Middle frontal gyrus (tissue), 1 donor: ENCODE data around the gene NUAK1.

ENCODE experiments used
- DNase-seq: peaks from one replicate; pipeline ENCODE4 v3.0.0-alpha.2; 2015; ENCODE audit warnings: low spot score; ENCODE audit errors: extremely low spot score

NUAK1 gene

GRCh38 chr12:106084014-106084671 is 54.6 kb downstream of the NUAK1 start:
- DNase-seq: no peak

GRCh38 chr12:106082216-106083175 is 56.3 kb downstream of the NUAK1 start:
- no peak for DNase-seq

DNA sequence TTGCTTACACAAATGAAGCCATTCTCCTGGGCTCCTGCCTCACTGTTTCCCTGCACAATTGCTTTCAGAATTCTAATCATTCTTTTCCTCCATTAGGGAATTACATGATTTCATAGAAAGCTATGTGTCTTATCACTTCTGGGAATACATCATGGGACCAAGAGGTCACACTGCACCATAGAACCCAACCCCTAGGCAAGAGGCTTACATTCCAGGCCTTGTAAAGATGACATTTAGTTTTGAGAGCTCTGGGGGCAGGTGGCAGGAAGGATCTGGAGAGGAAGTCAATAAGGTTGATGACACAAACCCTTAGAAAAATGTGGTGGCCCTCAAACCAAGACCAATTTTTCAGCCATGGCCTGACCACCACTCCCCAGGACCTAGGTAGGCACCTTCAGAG is 57.1 kb downstream of the NUAK1 start:
- DNase-seq: no peak

- DNase-seq: no peak
Measured at GRCh38 chr12:106080791-106081170, 58.0 kb downstream of the NUAK1 start.

DNA sequence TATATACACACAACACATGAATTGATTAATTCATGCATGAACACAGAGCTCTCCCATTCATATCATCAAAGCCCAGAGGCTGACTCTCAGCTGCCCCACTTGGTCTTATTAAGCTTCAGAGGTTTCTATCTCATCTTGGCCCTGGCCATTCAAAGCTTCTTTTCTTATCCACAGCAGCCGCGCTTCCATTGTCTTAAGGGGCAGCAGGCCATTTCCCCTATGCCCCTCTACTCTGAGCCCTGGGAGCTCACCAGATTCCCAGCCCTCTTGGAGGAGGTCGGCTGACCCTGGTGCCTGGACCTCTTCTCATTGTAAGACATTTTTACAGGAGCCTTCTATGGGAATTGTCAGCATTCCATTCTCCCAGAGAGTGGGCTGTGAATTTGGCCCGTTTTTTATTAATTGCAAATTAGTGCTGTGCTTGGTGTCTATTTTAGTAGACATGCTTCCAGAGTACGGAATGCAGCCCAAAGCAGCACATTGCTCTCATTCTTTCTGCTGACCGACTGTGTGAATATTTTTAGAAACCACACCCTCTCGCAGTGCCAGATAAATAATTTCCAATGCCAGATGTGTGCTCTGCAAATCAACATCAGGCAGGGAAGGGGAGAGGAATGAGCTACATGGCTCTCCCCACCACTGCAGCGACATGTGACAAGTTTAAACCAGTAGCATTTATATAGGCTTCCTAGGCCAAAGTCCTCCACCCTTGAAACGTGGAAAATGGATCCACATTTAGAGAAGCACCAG is 58.5 kb downstream of the NUAK1 start:
- no peak for DNase-seq

DNA sequence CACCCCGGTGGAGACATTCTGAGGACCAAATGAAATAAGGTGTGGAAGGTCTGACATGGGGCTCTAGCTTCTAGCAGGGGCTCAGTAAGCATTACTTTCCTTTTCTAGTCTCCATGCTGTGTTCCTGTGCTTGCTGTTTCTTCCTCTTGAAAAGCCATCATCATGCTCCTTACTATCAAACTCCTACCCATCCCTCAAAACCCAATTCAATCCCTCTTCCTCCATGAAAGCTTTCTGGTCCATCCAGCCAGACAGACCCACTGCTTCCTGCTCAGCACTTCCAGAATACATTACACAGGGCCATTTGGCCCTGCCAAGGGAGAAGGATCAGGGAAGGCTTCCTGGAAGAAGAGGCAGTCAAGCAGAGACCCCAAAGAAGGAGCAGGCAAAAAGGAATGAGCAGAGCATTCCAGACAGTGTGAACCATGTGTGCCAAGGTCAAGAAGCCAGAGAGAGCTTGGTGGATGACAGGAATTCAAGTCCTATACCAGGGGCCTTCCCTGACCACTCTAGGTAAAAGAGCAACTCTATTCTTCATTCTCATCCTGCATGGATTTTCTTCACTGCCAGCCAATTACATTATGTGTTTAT is 59.5 kb downstream of the NUAK1 start:
- DNase-seq: no peak

DNA sequence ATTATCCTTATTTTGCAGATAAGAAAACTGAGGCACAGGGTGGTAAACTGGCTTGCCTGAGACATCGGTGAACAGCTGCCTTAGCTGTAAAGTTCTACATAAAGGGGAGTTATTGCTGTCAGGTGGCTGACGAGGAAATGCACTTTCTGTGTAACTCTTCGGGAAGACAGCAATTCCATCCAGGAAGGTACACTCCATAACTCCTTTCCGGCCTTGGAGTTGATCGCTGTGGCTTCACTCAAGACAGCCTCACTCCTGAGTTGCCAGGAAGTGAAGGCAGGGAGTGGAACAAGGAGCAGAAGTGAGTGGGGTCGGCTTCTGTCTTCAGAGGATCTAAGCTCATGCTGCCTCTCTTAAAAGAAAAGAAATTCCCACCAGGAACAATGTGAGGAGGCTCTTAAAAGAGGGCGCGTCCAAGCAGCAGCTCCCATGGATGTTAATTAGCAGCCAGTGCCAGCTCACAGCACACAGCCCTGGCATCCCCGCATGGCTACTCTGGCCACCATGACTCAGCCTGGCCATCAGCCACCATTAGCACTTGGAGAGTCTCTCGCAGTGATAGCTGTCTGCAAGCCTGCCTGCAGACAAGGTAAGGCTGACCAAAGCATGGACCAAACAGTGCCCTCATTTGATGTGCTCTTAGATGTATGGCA is 60.3 kb downstream of the NUAK1 start:
- DNase-seq: no peak

- DNase-seq: no peak
Measured at GRCh38 chr12:106074706-106075392, 63.9 kb downstream of the NUAK1 start.

- DNase-seq: no peak
Measured at GRCh38 chr12:106074361-106074705, 64.4 kb downstream of the NUAK1 start.

GRCh38 chr12:106073179-106073578 is 65.6 kb downstream of the NUAK1 start:
- DNase-seq: no peak

DNA sequence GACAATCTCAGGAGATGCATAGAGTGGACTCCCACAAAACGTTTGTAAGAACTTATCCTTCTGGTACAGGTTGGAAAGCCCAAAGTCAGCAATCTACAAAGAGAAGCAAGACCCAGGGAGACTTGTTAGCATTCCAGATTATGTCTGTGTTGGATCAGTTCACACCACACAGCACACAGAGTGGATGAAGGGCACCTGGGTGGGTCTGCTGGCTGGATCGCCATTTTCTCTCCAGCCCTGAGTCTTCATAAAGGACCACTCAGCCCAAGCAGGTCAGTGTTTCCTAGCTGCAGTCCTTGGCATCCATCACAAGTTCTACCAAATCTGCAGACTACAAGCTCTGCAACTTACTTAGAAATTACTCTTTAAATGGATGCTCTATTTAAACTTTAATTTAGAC is 66.0 kb downstream of the NUAK1 start:
- DNase-seq: no peak

- DNase-seq: no peak
Measured at GRCh38 chr12:106071686-106072085, 67.1 kb downstream of the NUAK1 start.

- DNase-seq: no peak
Measured at GRCh38 chr12:106070611-106071010, 68.1 kb downstream of the NUAK1 start.

- DNase-seq: no peak
Measured at GRCh38 chr12:106070147-106070546, 68.6 kb downstream of the NUAK1 start.

GRCh38 chr12:106068296-106068695 is 70.5 kb downstream of the NUAK1 start:
- DNase-seq: no peak

GRCh38 chr12:106067606-106068205 is 71.0 kb downstream of the NUAK1 start:
- no peak for DNase-seq

DNA sequence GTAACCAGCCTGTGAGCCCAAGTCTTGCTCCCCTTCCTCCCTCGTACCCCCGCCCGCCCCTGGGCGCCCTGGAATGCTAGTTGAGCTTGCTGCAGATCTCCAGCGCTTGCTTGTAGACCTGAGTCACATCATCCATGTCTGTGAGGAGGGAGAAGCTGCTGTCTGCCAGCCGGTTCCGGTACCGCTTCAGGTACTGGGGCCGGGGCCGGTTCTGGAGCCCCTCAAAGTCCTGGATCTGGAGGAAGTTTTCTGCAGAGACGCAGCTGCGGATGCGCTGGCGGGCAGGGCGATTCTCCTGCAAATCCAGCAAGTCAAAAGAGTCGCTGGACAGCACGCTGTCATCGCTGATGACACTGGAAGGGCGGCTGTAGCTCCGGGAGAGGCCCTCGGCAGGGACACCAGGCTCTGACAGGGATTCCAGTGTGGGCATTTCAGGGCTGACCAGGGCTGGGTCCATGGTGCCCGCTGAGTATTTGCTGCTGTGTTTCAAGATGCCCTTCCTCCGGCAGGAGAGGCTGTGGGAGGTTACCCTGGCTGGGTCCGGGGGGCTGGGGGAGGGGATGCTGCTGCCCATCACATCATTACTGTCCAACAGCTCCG is 71.9 kb downstream of the NUAK1 start:
- no peak for DNase-seq

DNA sequence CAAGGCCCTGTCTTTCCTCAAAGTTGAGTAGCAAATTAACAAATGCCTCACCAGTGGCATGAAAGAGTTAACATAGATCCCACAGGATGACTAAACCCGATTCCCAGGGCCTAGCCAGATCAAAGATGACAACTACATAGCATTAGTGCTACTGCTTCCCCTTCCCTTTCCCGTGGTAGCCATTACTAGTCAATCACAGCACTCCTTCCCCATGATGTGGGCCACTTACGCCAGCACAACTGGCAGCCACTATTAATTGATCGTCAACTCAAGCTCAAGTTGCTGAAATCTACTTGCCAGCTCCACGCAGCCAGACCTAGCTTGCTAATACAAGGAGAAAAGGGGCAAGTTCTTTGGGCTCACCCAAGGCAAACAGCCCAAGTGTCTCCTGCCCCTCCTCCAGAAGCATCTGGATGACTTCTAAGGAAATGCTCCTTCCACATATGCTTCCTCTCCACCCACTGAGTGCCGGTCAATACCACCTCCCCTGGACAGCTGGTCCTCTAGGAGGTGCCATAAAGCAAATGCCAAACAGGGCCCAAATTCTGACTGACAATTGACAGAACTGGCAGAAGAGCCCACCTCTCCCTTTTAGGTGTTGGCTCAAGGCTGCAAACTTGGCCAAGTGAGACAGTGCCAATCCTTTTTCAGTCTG is 72.6 kb downstream of the NUAK1 start:
- no peak for DNase-seq

GRCh38 chr12:106065506-106065905 is 73.2 kb downstream of the NUAK1 start:
- no peak for DNase-seq
